ENCODE data around the gene CFAP97.

Gene CFAP97

DNA sequence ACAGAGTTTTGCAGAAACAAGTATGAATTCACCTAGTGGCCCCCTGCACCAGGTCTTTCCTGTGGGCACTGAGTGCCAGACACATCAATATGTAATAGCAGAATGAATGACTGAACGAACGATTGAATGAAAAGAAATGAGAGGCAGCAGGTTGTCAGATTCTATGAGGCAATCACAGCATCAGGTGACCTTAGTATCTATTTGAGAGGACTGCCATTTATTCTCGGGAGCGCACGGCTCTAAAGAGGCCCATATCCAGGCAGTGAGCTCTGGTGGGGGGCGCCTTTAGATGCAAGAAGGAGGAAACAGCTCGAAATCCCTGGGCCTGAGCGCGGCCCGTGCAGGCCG is 61.3 kb downstream of the CFAP97 start:
- Mint-ChIP-seq H3K27me3 (peaks cover 14% of the 10 kb centered on the region), H3K9me3 (no peaks in the 10 kb centered on the region), H3K27ac (ENCODE audit: low read depth) (peak overlapping the region; percentile 81), H3K4me3 (peak overlapping the region; percentile 87), H3K36me3 (ENCODE audit: insufficient read depth) (peaks cover 8% of the 10 kb centered on the region), H3K4me1 (peaks cover 13% of the 10 kb centered on the region)
- peak; percentile 27 for ATAC-seq (replicated peaks; ENCODE audit: extremely low read depth, poor library complexity, severe bottlenecking)
- DNase-seq (ENCODE audit: low spot score in 2 of 2) = no peak

DNA sequence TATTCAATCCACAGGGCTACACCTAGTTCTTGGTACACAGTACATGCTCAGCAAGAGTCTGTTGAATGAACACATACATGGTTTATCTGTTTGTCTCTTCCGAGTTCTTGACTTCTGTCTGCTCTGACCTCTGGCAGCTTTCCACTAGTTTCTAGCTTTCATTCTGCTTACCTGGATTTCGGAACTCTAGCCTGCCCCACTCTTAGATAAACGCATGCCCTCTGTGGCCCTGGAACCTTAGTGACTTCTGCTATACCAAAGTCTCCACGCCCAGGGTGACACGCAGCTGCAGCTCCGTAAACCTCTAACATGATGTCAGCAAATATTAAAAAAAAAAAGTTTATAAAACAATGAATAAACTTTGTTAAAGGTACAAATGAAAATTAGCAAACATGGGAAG is 62.0 kb downstream of the CFAP97 start:
- Mint-ChIP-seq H3K27ac (ENCODE audit: low read depth) (no peak overlapping the region), H3K36me3 (ENCODE audit: insufficient read depth) (peaks cover 8% of the 10 kb centered on the region), H3K27me3 (peaks cover 21% of the 10 kb centered on the region), H3K9me3 (no peaks in the 10 kb centered on the region), H3K4me1 (peaks cover 13% of the 10 kb centered on the region), H3K4me3 (no peak overlapping the region)
- DNase-seq (ENCODE audit: low spot score in 2 of 2) = no peak
- no peak for ATAC-seq (replicated peaks; ENCODE audit: extremely low read depth, poor library complexity, severe bottlenecking)

DNA sequence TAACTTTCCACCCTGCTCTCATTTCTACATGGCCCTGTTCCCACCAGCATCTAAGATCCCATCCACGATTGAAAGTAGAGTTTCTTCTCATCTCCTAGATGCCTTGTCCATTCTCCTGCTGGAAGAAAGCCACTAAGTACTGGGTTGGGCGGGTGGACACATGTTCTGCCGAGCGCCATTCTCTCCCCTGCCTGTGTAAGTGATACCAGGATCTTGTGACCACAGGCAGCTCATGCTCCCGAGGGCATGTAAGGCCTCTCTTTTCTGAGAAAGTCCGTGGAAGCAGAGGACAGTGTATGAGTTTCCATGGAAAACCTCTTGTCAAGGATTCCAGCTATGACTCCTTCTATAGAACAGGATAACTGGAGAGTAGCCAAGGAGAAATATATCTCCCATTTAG is 64.1 kb downstream of the CFAP97 start:
- Mint-ChIP-seq H3K36me3 (ENCODE audit: insufficient read depth) (peaks cover 9% of the 10 kb centered on the region), H3K4me3 (no peak overlapping the region), H3K27ac (ENCODE audit: low read depth) (no peak overlapping the region), H3K9me3 (no peaks in the 10 kb centered on the region), H3K27me3 (peaks cover 27% of the 10 kb centered on the region), H3K4me1 (peaks cover 13% of the 10 kb centered on the region)
- ATAC-seq (replicated peaks; ENCODE audit: extremely low read depth, poor library complexity, severe bottlenecking) (no peak), DNase-seq (ENCODE audit: low spot score in 2 of 2) (no peak)

DNA sequence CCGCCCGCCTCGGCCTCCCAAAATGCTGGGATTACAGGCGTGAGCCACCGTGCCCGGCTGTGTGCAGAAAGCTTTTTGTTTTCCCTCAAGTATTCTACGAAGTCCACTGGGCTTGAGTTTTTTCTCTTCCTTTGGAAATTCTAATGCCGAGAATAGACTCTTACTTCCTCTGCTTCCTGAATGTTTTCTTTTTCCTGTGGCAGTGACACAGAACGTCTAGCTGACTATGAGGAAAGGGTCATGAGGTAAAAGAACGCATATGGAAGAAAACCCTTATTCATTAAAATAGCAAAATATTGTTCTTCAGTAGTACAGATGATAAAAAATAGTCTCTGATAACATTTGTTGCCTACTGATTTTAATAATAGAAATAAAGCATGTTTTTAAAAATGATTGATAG is 65.6 kb downstream of the CFAP97 start:
- Mint-ChIP-seq H3K4me3 (no peak overlapping the region), H3K27me3 (peaks cover 27% of the 10 kb centered on the region), H3K4me1 (peaks cover 7% of the 10 kb centered on the region), H3K27ac (ENCODE audit: low read depth) (no peak overlapping the region), H3K36me3 (ENCODE audit: insufficient read depth) (peaks cover 7% of the 10 kb centered on the region), H3K9me3 (no peaks in the 10 kb centered on the region)
- no peak for ATAC-seq (replicated peaks; ENCODE audit: extremely low read depth, poor library complexity, severe bottlenecking)
- DNase-seq (ENCODE audit: low spot score in 2 of 2) = no peak

DNA sequence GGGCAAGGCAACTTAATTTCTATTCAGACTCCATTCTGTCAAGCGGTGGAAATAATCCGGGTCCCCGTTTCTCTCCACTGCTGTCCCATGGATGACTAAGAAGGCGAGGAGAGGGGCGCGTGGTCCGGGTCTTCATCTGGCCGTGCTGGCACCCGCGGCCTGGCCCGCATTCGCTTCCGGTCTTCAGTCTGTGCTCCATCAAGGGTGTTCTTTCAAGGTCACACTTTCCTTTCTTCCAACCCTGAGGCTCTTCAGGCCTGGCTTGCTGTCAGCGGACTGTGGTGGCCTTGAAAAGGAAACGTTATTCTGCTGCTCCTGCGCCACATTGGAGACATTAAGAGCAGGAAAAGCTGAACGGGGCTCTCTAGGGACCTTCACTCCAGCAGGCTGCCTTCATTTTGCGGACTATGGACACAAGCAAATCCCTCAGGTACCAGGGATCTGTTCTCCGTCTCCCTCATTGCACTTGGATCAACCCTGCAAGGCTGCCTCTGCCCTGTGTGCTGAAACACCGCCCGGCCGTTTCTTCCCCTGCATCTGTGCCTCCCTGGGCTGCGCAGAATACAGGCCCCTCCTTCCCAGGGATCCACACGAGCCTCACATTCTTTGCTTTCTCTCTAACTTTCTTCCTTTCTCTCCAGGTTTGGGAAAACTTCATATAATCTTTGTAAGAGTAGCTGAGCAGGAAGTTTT is 66.4 kb downstream of the CFAP97 start:
- no peaks in the 10 kb centered on the region for H3K9me3 Mint-ChIP-seq
- ATAC-seq (replicated peaks; ENCODE audit: extremely low read depth, poor library complexity, severe bottlenecking) (no peak), DNase-seq (ENCODE audit: low spot score in 2 of 2) (no peak)
- H3K36me3 Mint-ChIP-seq (ENCODE audit: insufficient read depth) = peaks cover 1% of the 10 kb centered on the region
- no peak overlapping the region for H3K4me3 Mint-ChIP-seq
- H3K27me3 Mint-ChIP-seq = peaks cover 27% of the 10 kb centered on the region
- H3K27ac Mint-ChIP-seq (ENCODE audit: low read depth) = no peak overlapping the region
- H3K4me1 Mint-ChIP-seq = peaks cover 2% of the 10 kb centered on the region

DNA sequence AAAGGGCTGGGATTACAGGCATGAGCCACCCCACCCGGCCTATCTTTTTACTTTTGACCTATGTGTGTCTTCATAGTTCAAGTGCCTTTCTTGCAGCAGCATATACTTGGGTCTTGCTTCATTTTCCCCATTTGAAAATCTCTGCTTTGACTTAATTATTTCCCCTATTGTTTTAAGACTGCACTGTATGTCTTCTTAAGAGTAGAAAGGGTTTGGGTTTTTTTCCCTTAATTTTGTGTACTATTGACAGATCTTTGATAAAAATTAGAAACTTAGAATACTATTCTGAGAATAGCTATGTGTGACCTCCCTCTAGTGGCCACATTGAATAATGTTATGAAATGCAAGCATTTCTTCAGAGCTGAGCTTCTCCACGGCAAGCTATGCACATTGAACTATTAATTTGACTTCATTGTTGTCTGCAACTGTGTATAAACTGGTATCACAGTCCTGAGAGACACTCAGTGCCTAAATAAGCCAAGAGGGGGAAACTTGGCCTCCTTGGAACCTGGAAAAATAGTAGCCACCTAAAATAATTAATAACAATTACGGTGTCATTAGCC is 69.4 kb downstream of the CFAP97 start:
- no peaks in the 10 kb centered on the region for H3K9me3 Mint-ChIP-seq
- peaks cover 1% of the 10 kb centered on the region for H3K36me3 Mint-ChIP-seq (ENCODE audit: insufficient read depth)
- H3K27me3 Mint-ChIP-seq = peaks cover 48% of the 10 kb centered on the region
- H3K4me3 Mint-ChIP-seq = no peak overlapping the region
- H3K4me1 Mint-ChIP-seq = no peaks in the 10 kb centered on the region
- ATAC-seq (replicated peaks; ENCODE audit: extremely low read depth, poor library complexity, severe bottlenecking) = no peak
- DNase-seq (ENCODE audit: low spot score in 2 of 2) = no peak
- H3K27ac Mint-ChIP-seq (ENCODE audit: low read depth) = no peak overlapping the region

DNA sequence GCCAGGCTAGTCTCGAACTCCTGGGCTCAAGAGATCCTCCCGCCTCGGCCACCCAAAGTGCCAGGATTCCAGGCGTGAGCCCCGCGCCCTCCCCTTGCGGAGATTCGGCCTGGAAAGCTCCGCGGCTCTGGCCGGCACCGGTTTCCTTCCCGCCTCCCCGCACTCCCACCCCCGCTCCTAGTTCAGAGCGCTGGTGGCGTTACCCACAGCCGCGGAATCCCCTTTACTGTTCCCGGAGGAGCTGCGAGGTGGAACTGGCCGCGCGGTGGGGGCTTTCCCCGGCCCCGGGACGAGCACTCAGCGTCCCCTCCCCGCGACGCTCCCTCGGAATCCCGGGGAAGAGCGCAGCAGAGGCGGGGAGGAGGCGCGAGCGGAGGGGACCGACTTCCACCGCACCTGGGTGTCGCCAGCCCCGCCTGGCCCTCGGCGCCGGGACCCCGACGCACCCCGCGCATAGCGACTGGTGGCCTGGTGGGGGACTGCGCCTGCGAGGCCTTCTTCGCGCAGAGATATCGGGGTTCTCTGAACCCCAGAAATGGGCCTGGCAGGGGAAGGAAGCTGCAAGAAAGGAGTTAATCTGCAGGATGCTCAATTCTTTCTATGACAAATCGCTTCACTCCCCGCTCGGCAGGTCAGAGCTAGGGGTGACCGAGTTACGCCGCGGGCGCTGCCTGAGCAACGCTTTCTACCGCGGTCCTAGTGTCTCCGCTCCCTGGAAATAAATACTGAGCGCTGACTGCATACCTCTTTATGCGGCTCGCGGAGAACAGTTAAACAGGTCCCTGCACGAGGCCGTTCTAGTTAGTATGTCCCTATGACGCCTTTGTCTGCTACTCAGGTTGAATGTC is 75.3 kb downstream of the CFAP97 start:
- Mint-ChIP-seq H3K4me1 (no peaks in the 10 kb centered on the region), H3K27me3 (peaks cover 42% of the 10 kb centered on the region)
- DNase-seq (ENCODE audit: low spot score in 2 of 2) = no peak

DNA sequence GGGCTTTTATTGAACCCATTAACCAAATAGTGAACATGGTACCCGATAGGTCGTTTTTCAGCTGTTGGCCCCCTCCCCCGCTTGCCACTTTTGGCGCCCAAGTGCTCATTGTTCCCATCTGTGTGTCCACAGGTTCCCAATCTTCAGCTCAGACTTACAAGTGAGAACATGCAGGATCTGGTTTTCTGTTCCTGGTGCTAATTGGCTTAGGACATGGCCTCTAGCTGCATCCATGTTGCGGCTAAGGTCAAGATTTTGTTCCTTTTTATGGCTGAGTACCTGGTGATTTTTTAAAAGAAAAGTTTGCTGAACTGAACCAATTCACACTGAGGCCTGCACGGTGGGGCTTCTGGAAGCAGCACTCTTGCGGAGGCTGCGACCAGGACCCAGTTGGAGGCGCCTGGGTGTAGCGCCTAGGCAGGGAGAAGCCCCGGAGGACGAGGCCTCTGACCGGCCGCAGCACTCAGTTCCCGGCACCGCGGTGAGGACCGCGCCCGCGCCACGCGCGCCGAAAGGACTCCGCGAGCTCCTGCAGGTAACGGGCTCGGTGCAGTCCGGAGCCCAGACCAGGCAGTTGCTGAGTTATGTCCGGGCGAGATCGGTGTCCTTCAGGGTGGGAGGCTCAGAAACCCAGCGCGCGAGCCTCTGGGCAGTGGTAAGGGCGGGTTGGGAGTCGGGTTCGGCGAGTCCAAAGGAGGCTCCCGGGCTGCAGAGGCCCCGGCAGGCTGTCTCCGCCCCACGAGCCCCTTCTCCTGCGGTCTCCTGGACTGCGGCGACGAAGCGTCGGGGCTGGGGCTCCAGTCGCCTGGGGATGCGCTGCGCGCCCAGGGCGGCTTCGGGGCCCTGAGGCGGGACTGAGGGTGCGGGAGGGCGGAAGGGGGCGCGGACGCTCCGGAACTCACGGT is 76.5 kb downstream of the CFAP97 start:
- ATAC-seq (replicated peaks; ENCODE audit: extremely low read depth, poor library complexity, severe bottlenecking) (peak; percentile 16), DNase-seq (ENCODE audit: low spot score in 2 of 2) (no peak)
- Mint-ChIP-seq H3K36me3 (ENCODE audit: insufficient read depth) (peaks cover 2% of the 10 kb centered on the region), H3K27me3 (peaks cover 52% of the 10 kb centered on the region), H3K27ac (ENCODE audit: low read depth) (no peak overlapping the region), H3K4me1 (peaks cover 9% of the 10 kb centered on the region), H3K9me3 (no peaks in the 10 kb centered on the region), H3K4me3 (peak overlapping the region; percentile 67)

More for the DNA sequence above, 75.3 kb downstream of the CFAP97 start:
- peak overlapping the region; percentile 67 for H3K4me3 Mint-ChIP-seq
- no peak overlapping the region for H3K27ac Mint-ChIP-seq (ENCODE audit: low read depth)
- ATAC-seq (replicated peaks; ENCODE audit: extremely low read depth, poor library complexity, severe bottlenecking) = peak; percentile 60
- H3K36me3 Mint-ChIP-seq (ENCODE audit: insufficient read depth) = no peaks in the 10 kb centered on the region
- no peaks in the 10 kb centered on the region for H3K9me3 Mint-ChIP-seq

DNA sequence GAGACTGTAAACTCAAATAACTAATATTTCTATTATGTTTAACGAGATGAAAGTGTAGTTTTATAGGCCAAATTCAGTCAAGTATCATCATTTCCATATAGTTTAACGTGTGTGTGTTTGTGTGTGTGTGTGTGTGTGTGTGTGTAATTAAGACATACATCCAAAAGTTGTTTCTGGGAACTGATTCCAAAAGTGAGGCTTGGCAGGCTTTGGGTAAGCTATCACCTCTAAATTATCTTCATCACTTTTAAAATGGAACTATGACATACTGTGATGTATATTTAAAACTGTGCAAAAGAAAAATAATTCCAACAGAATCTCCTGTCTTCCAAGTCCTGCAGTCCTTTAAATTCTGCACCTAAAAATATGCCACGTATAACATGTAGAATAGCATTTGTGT is 79.8 kb downstream of the CFAP97 start:
- Mint-ChIP-seq H3K4me3 (no peak overlapping the region), H3K27me3 (peaks cover 44% of the 10 kb centered on the region)

DNA sequence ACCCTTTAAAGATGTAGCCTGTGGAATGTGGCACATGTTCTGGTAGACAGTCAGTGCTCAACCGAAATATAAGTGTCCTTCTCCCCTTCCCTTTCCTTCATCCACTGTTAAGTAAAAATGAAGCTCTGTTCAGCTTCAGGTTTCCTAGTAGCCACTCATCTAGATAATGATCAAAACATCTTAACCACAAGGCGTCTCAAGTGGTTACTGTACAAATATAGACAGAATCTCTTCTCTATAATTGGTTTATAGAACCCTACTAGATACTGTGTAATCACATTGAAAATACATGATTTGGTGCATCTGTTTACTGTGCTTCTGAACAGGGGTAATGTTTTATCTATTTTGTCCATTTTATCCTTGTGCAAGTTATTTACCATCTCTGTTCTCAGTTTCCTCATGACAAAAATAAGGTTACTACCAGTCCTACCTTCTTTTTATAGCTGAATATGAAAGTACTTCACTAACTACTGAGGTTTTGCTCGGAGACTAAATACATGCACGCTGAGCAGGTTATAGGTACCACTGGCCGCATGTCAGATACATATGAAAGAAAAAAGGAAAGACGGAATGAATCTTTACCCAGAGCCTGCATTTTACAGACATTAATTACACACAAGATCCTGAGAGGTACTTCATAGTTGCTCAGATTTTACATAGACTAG is 81.0 kb downstream of the CFAP97 start:
- peaks cover 9% of the 10 kb centered on the region for H3K4me1 Mint-ChIP-seq
- H3K27me3 Mint-ChIP-seq = peaks cover 41% of the 10 kb centered on the region
- no peak for ATAC-seq (replicated peaks; ENCODE audit: extremely low read depth, poor library complexity, severe bottlenecking)

More for the DNA sequence above, 79.8 kb downstream of the CFAP97 start:
- peaks cover 2% of the 10 kb centered on the region for H3K36me3 Mint-ChIP-seq (ENCODE audit: insufficient read depth)
- DNase-seq (ENCODE audit: low spot score in 2 of 2) = no peak
- H3K9me3 Mint-ChIP-seq = no peaks in the 10 kb centered on the region
- no peak overlapping the region for H3K27ac Mint-ChIP-seq (ENCODE audit: low read depth)
- peaks cover 9% of the 10 kb centered on the region for H3K4me1 Mint-ChIP-seq
- ATAC-seq (replicated peaks; ENCODE audit: extremely low read depth, poor library complexity, severe bottlenecking) = no peak

DNA sequence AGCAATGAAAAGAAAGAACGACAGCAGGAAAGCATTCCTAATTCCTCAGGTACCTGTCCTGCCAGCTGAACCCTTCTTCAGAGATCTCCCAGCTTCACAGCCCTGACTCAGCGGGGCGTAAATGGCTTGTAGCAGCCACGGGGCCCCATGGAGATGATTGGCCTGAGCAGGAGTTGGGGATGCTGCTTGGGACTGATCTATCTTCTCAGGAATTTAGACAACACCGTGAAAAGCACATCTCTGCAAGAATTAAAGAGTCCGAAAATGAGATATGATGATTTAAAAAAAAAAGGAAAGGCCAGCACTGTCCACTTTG is 83.2 kb downstream of the CFAP97 start:
- Mint-ChIP-seq H3K4me3 (no peak overlapping the region), H3K27ac (ENCODE audit: low read depth) (no peak overlapping the region), H3K36me3 (ENCODE audit: insufficient read depth) (peaks cover 2% of the 10 kb centered on the region), H3K4me1 (peaks cover 9% of the 10 kb centered on the region), H3K9me3 (no peaks in the 10 kb centered on the region), H3K27me3 (peaks cover 41% of the 10 kb centered on the region)
- ATAC-seq (replicated peaks; ENCODE audit: extremely low read depth, poor library complexity, severe bottlenecking) = no peak
- DNase-seq (ENCODE audit: low spot score in 2 of 2) = no peak

More for the DNA sequence above, 81.0 kb downstream of the CFAP97 start:
- H3K4me3 Mint-ChIP-seq = no peak overlapping the region
- no peak overlapping the region for H3K27ac Mint-ChIP-seq (ENCODE audit: low read depth)
- peaks cover 2% of the 10 kb centered on the region for H3K36me3 Mint-ChIP-seq (ENCODE audit: insufficient read depth)
- H3K9me3 Mint-ChIP-seq = no peaks in the 10 kb centered on the region
- DNase-seq (ENCODE audit: low spot score in 2 of 2) = no peak

Measured in central memory CD8-positive, alpha-beta T cell (primary cell).